Right atrium auricular region (tissue), 2 donors: ENCODE data around the gene SMG9. TPM values are rescaled to one million over a fixed set of nuclear protein-coding genes. Genes with fewer than 3 reads are reported as not detected.

Experiments
- DNase-seq: peaks from one replicate; pipeline ENCODE4 v3.0.0-alpha.2; 2019; ENCODE audit warnings: low spot score
- H3K27ac ChIP-seq, 2 donors: fragments of 200-600 bp; sonication (generic); 1 replicate in 1 of 2; 2 replicates in 1 of 2; pipeline ENCODE4 v1.5.1; 2016 to 2019
- H3K27me3 ChIP-seq, 2 donors: fragments of 200-600 bp; sonication (generic); one replicate each; pipeline versions ENCODE4 v1.5.1 to v1.6.0; 2017 to 2019
- H3K36me3 ChIP-seq: fragments of 200-600 bp; sonication (generic); one replicate; pipeline ENCODE4 v1.5.1; 2016
- H3K4me1 ChIP-seq, 2 donors: fragments of 200-600 bp; sonication (generic); one replicate each; pipeline versions ENCODE4 v1.5.1 to v1.6.0; 2017 to 2019
- H3K4me3 ChIP-seq, 2 donors: fragments of 200-600 bp; sonication (generic); 1 replicate in 1 of 2; 2 replicates in 1 of 2; pipeline ENCODE4 v1.5.1; 2017 to 2019; ENCODE audit warnings: mild to moderate bottlenecking in 1 of 2, moderate library complexity in 1 of 2
- H3K9me3 ChIP-seq, 2 donors: fragments of 200-600 bp; sonication (generic); one replicate each; pipeline ENCODE4 v1.5.1; 2019
- total RNA-seq, 2 donors: library from RNA; depleted of rRNA; stranded (reverse); fragments of >200 nt; gene quantifications; one replicate each; pipeline ENCODE4 v1.1.0, GENCODE V29; 2016
- TF ChIP-seq, protein P1 (sequence below), 2 donors: fragments of 200-600 bp; sonication (generic); IDR thresholded peaks; one replicate each; pipeline ENCODE4 v1.5.1; 2019; ENCODE audit warnings: antibody characterized with exemption in 2 of 2

The SMG9 gene
- total RNA-seq, 2 donors from 2014 or later, result 8.0 to 11.0 TPM

DNA sequence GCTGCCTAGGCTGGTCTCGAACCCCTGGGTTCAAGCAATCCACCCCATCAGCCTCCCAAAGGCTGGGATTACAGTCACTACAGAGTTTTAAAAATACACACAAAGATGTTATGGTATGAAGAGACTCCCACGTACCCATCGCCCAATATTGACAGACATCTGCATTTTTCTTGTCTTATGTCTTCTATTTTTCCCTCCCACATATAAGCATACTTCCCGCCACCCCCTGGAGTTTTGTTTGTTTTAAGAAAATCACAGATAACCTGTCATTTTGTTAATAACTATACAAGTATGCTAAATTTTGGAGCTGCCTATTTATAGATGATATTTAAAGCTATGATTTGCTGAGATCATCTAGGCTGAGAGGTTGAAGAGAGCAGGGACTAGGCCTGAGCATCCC is 6.2 kb upstream of the SMG9 start:
- Histone ChIP-seq H3K27ac (no peak overlapping the region), H3K36me3 (no peaks in the 10 kb centered on the region), H3K27me3 (no peaks in the 10 kb centered on the region), H3K4me1 (peaks cover 0 to 13% of the 10 kb centered on the region in 2 donors), H3K4me3 (no peak overlapping the region), H3K9me3 (no peaks in the 10 kb centered on the region)
- no peak for DNase-seq
- TF ChIP-seq, protein P1, sequence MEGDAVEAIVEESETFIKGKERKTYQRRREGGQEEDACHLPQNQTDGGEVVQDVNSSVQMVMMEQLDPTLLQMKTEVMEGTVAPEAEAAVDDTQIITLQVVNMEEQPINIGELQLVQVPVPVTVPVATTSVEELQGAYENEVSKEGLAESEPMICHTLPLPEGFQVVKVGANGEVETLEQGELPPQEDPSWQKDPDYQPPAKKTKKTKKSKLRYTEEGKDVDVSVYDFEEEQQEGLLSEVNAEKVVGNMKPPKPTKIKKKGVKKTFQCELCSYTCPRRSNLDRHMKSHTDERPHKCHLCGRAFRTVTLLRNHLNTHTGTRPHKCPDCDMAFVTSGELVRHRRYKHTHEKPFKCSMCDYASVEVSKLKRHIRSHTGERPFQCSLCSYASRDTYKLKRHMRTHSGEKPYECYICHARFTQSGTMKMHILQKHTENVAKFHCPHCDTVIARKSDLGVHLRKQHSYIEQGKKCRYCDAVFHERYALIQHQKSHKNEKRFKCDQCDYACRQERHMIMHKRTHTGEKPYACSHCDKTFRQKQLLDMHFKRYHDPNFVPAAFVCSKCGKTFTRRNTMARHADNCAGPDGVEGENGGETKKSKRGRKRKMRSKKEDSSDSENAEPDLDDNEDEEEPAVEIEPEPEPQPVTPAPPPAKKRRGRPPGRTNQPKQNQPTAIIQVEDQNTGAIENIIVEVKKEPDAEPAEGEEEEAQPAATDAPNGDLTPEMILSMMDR (IDR thresholded peaks at IDR 0.05), result no peak

DNA sequence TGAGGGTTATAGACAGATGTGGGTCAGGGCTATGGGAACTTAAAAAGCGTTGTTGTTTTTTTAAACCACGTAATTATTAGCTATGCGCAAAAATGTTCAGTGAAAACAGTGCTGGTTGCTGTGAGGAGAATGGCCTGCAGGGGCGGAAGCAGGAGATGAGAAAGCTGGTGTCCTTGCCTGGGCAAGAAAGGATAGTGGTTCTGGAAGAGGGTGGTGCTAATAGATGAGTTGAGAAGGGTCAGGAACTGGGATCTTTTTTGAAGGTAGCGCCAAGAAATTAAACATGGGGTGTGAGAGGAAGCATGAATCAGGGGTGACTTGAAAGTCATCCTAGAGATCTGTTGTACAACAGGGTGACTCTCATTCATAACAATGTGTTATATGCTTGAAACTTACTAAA is 4.8 kb upstream of the SMG9 start:
- Histone ChIP-seq H3K27ac (no peak overlapping the region), H3K4me3 (no peak overlapping the region), H3K36me3 (no peaks in the 10 kb centered on the region), H3K27me3 (no peaks in the 10 kb centered on the region), H3K9me3 (no peaks in the 10 kb centered on the region), H3K4me1 (peaks cover 0 to 12% of the 10 kb centered on the region in 2 donors)
- TF ChIP-seq, protein P1 (IDR thresholded peaks at IDR 0.05), result no peak
- no peak for DNase-seq

DNA sequence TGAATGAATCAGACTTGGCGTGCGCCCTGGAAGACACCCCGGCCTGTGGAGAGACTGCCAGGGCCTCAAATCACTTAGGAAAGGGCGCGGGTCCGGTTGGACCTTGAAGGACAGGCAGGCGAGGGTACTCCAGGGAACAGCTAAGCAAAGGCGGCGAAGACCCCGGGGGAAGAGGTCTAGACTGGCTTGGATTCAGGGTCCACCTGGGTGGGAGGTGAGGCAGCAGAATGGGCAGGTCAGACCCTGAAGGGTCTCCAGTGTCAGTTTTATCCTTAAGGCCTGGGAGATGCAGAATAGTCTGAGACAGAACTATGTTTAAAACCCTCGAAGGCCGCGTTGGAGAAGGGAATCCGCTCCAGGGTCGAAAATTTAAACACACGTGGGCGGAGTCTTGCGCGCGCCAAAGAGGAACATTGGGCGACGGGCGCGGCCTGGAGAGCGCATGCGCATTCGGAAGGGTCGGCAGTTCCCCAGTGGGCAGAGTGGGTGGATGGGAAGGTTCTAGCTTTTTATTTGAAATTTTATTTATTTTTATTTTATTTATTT is 567 bp upstream of the SMG9 start:
- H3K27ac ChIP-seq, result peak overlapping the region; percentile 99
- no peaks in the 10 kb centered on the region for H3K27me3 ChIP-seq
- H3K4me3 ChIP-seq, result peak overlapping the region; percentile 63 to 75
- H3K36me3 ChIP-seq, result peaks cover 4% of the 10 kb centered on the region
- TF ChIP-seq, protein P1 (IDR thresholded peaks at IDR 0.05), result no peak
- H3K9me3 ChIP-seq, result no peaks in the 10 kb centered on the region
- peaks cover 0 to 31% of the 10 kb centered on the region in 2 donors for H3K4me1 ChIP-seq
- DNase-seq, result peak; percentile 79

DNA sequence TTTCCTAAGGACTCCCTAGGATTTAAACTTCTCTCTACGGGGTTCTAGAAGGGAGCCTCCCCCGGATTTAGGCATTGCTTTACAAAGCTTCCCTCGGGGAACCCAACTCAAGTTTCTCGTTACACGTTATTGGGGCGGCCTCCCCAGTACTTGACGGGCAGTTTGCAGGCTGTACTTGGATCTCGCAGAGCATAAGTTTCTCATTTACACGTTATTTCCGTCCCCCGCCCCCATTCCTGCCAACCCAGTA is 584 bp downstream of the SMG9 start:
- Histone ChIP-seq H3K36me3 (peaks cover 16% of the 10 kb centered on the region), H3K27ac (peak overlapping the region; percentile 99), H3K4me3 (peak overlapping the region; percentile 63 to 75), H3K4me1 (peaks cover 0 to 31% of the 10 kb centered on the region in 2 donors), H3K9me3 (no peaks in the 10 kb centered on the region), H3K27me3 (no peaks in the 10 kb centered on the region)
- TF ChIP-seq, protein P1 (IDR thresholded peaks at IDR 0.05), result no peak
- DNase-seq, result no peak

DNA sequence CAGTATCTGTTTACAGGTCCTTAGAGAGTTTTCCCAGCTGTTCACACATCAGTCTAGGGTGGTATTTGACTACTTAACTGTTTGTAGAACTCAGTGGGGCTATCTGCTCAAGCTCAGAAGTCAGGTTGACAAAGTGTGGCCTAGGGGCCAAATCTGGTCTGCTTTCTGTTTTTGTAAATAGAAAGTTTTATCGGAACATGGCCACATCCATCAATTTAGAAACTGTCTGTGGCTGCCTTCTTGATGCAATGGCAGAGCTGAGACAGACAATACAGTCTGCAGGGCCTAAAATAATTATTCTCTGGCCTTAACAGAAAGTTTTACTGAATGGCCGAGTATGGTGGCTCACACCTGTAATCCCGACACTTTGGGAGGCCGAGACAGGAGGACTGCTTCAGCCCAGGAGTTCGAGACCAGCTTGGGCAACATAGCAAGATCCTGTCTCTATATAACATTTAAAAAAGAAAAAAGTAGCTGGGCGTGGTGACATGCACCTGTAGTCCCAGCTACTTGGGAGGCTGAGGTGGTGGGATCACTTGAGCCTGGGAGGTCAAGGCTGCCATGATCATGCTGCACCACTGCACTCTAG is 2.4 kb downstream of the SMG9 start:
- Histone ChIP-seq H3K4me1 (peaks cover 0 to 31% of the 10 kb centered on the region in 2 donors), H3K27me3 (no peaks in the 10 kb centered on the region), H3K4me3 (no peak overlapping the region), H3K27ac (peak overlapping the region; percentile 11 to 17), H3K36me3 (peaks cover 34% of the 10 kb centered on the region), H3K9me3 (no peaks in the 10 kb centered on the region)
- TF ChIP-seq, protein P1 (IDR thresholded peaks at IDR 0.05), result no peak
- no peak for DNase-seq
